Measurements from ENCODE around the gene ZNHIT3.

ZNHIT3 gene

DNA sequence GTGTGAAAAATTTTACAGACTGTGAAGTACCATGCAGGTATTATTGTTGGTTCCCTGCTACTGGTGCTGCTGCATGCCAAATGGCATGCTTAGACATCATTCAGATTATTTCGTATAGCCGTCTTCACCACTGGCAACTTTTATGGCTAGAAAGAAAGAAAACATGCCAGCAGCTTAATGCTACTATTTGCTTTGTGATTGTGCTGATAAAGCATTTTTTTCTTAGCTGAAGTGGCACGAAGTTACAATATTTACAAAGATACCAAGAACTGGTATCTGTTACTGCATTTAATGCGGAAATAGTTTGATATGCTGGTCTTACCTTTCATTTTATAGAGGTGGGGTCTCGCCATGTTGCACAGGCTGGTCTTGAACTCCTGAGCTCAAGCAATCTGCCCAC is 8.2 kb downstream of the ZNHIT3 start:
- Histone ChIP-seq H3K27me3 (ENCODE audit: control insufficient read depth, insufficient read depth, low read length) (no peaks in the 10 kb centered on the region), H3K9me3 (ENCODE audit: control insufficient read depth, low read length) (no peaks in the 10 kb centered on the region), H3K4me1 (ENCODE audit: control insufficient read depth, insufficient read depth, low read length) (peaks cover 3% of the 10 kb centered on the region), H3K36me3 (ENCODE audit: control insufficient read depth, insufficient read depth, low read length) (peaks cover 11% of the 10 kb centered on the region), H3K4me3 (ENCODE audit: low read length) (no peak overlapping the region), H3K9ac (ENCODE audit: low read length) (no peak overlapping the region)

DNA sequence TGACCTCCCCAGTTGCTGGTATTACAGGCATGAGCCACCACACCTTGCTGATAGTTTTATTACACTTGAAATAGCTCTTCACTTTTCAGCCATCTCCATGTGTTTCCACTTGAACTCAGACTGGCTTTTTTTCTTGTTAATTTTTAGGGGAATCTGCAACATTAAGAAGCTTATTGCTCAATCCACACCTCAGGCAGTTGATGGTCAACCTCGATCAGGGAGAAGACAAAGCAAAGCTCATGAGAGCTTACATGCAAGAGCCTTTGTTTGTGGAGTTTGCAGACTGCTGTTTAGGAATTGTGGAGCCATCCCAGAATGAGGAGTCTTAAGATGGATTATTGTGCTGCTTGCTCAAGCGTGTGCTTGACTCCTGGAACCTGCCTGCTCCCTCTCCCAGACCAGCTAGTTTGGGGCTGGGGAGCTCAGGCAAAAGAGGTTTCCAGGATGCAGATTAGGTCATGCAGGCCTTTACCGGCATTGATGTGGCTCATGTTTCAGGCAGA is 8.6 kb downstream of the ZNHIT3 start:
- Histone ChIP-seq H3K4me1 (ENCODE audit: control insufficient read depth, insufficient read depth, low read length) (peaks cover 3% of the 10 kb centered on the region), H3K9me3 (ENCODE audit: control insufficient read depth, low read length) (no peaks in the 10 kb centered on the region), H3K27me3 (ENCODE audit: control insufficient read depth, insufficient read depth, low read length) (no peaks in the 10 kb centered on the region), H3K9ac (ENCODE audit: low read length) (no peak overlapping the region), H3K36me3 (ENCODE audit: control insufficient read depth, insufficient read depth, low read length) (peaks cover 11% of the 10 kb centered on the region), H3K4me3 (ENCODE audit: low read length) (no peak overlapping the region)

GRCh38 chr17:36496018-36496789 is 9.7 kb downstream of the ZNHIT3 start:
- Histone ChIP-seq H3K9me3 (ENCODE audit: control insufficient read depth, low read length) (no peaks in the 10 kb centered on the region), H3K4me3 (ENCODE audit: low read length) (no peak overlapping the region), H3K27me3 (ENCODE audit: control insufficient read depth, insufficient read depth, low read length) (no peaks in the 10 kb centered on the region), H3K4me1 (ENCODE audit: control insufficient read depth, insufficient read depth, low read length) (peaks cover 3% of the 10 kb centered on the region), H3K36me3 (ENCODE audit: control insufficient read depth, insufficient read depth, low read length) (peaks cover 11% of the 10 kb centered on the region), H3K9ac (ENCODE audit: low read length) (no peak overlapping the region)

- H3K4me1 ChIP-seq (ENCODE audit: control insufficient read depth, insufficient read depth, low read length): peaks cover 3% of the 10 kb centered on the region
- H3K36me3 ChIP-seq (ENCODE audit: control insufficient read depth, insufficient read depth, low read length): peaks cover 13% of the 10 kb centered on the region
- H3K9ac ChIP-seq (ENCODE audit: low read length): no peak overlapping the region
- no peaks in the 10 kb centered on the region for H3K9me3 ChIP-seq (ENCODE audit: control insufficient read depth, low read length)
- H3K27me3 ChIP-seq (ENCODE audit: control insufficient read depth, insufficient read depth, low read length): no peaks in the 10 kb centered on the region
- H3K4me3 ChIP-seq (ENCODE audit: low read length): no peak overlapping the region
Measured at GRCh38 chr17:36498155-36498554, 11.7 kb downstream of the ZNHIT3 start.

DNA sequence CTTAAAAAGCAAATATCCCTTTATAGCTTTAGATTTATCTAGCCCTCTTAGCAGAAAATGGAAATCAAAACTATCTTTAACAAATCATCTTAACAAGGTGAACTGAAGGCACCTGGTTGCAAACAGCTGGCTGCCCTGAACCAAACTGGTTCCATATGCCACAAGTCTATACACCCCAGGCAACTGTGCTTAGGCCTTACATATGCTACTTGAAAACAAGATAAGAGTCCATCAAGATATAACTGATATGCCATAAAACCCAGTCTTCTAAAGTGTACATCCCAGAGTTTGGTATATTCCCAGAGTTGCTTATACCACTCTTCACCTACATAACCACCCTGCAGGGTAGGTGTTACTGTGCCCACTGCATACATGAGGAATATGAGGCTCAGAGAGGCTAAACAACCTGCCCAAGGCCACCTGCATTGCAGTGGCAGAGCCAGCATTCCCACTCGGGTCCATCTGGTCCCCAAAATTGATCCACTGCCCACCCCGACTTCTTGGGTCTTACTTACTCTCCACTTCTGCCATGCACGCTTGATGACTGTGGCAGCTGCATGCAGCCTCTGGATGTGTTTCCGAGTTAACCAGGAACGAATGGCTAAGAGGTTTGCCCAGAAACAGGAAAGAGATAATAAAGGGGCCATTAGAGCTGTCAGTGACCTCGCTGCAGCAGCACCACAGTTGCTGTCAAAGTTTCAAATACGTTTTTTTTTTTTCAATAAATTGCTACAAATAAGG is 12.2 kb downstream of the ZNHIT3 start:
- no peak overlapping the region for H3K4me3 ChIP-seq (ENCODE audit: low read length)
- no peaks in the 10 kb centered on the region for H3K27me3 ChIP-seq (ENCODE audit: control insufficient read depth, insufficient read depth, low read length)
- H3K36me3 ChIP-seq (ENCODE audit: control insufficient read depth, insufficient read depth, low read length): peaks cover 17% of the 10 kb centered on the region
- H3K9ac ChIP-seq (ENCODE audit: low read length): no peak overlapping the region
- H3K4me1 ChIP-seq (ENCODE audit: control insufficient read depth, insufficient read depth, low read length): peaks cover 3% of the 10 kb centered on the region
- no peaks in the 10 kb centered on the region for H3K9me3 ChIP-seq (ENCODE audit: control insufficient read depth, low read length)

DNA sequence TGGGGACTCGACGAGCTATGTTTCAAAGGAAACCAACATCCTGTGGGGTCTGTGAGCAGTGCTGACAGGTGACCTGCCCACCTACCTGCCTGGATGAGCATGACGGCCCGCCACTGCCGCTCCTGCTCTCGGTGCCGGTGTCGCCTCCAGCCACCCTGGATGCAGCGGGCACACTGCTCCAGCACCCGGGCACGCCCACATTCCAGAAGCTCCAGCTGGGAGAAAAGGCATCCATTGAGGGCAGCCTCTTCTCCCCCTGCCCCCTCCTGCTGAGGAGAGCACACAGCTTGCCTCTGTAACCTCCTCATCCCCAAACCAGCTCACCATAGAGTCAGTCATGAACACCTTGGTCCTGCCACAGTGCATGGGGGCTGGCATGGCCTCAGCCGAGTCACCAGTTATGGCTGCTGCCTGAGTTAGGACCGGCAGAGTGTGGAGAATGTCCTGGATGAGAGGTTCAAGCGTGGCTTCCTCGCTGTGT is 14.3 kb downstream of the ZNHIT3 start:
- Histone ChIP-seq H3K27me3 (ENCODE audit: control insufficient read depth, insufficient read depth, low read length) (no peaks in the 10 kb centered on the region), H3K9ac (ENCODE audit: low read length) (no peak overlapping the region), H3K36me3 (ENCODE audit: control insufficient read depth, insufficient read depth, low read length) (peaks cover 21% of the 10 kb centered on the region), H3K4me3 (ENCODE audit: low read length) (no peak overlapping the region), H3K9me3 (ENCODE audit: control insufficient read depth, low read length) (no peaks in the 10 kb centered on the region), H3K4me1 (ENCODE audit: control insufficient read depth, insufficient read depth, low read length) (no peaks in the 10 kb centered on the region)

DNA sequence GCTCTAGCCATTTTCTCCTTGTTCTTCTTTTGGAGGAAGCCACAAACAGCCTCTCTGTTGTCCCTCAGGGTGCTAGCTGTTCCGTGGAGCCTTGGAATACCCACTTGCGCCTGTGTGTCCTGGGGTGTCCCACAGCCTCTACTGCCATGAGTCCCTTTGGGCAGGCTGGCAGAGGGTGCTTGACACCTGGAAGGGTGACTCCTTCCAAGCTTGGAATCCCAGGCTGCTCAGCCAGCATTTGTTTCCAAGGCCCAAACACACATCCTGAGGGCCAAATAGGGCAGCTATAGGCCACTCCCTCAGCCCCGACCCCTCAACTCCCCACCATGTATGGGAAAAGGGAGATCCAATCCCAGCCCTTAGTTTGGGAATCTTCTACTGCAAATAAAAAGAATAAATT is 14.9 kb downstream of the ZNHIT3 start:
- Histone ChIP-seq H3K27me3 (ENCODE audit: control insufficient read depth, insufficient read depth, low read length) (no peaks in the 10 kb centered on the region), H3K4me1 (ENCODE audit: control insufficient read depth, insufficient read depth, low read length) (no peaks in the 10 kb centered on the region), H3K9ac (ENCODE audit: low read length) (no peak overlapping the region), H3K36me3 (ENCODE audit: control insufficient read depth, insufficient read depth, low read length) (peaks cover 21% of the 10 kb centered on the region), H3K4me3 (ENCODE audit: low read length) (no peak overlapping the region), H3K9me3 (ENCODE audit: control insufficient read depth, low read length) (no peaks in the 10 kb centered on the region)

GRCh38 chr17:36501963-36502362 is 15.5 kb downstream of the ZNHIT3 start:
- Histone ChIP-seq H3K27me3 (ENCODE audit: control insufficient read depth, insufficient read depth, low read length) (no peaks in the 10 kb centered on the region), H3K4me1 (ENCODE audit: control insufficient read depth, insufficient read depth, low read length) (no peaks in the 10 kb centered on the region), H3K9me3 (ENCODE audit: control insufficient read depth, low read length) (no peaks in the 10 kb centered on the region), H3K9ac (ENCODE audit: low read length) (no peak overlapping the region), H3K36me3 (ENCODE audit: control insufficient read depth, insufficient read depth, low read length) (peaks cover 21% of the 10 kb centered on the region), H3K4me3 (ENCODE audit: low read length) (no peak overlapping the region)

GRCh38 chr17:36503456-36504155 is 17.1 kb downstream of the ZNHIT3 start:
- H3K4me3 ChIP-seq (ENCODE audit: low read length): no peak overlapping the region
- H3K9me3 ChIP-seq (ENCODE audit: control insufficient read depth, low read length): no peaks in the 10 kb centered on the region
- H3K36me3 ChIP-seq (ENCODE audit: control insufficient read depth, insufficient read depth, low read length): peaks cover 16% of the 10 kb centered on the region
- H3K9ac ChIP-seq (ENCODE audit: low read length): no peak overlapping the region
- no peaks in the 10 kb centered on the region for H3K27me3 ChIP-seq (ENCODE audit: control insufficient read depth, insufficient read depth, low read length)
- H3K4me1 ChIP-seq (ENCODE audit: control insufficient read depth, insufficient read depth, low read length): no peaks in the 10 kb centered on the region

DNA sequence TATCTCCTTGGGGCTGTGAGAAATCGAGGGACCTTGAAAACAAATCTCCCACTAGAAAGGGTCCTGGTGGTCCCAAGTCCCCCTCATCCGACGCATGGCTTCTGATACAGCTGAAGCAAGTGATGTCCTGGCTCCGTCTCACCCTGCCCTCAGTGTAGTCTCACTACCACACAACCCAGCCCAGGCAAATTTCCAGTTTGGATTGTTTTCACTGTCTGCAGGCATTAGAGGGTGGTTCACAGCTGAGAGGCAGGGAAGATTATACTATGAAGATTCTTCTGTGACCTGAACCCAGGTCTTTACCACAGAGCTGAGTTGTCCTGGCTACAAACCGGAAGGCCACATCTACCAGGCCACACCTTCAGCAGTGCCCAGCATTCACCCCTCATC is 17.7 kb downstream of the ZNHIT3 start:
- no peak overlapping the region for H3K4me3 ChIP-seq (ENCODE audit: low read length)
- H3K27me3 ChIP-seq (ENCODE audit: control insufficient read depth, insufficient read depth, low read length): no peaks in the 10 kb centered on the region
- H3K9ac ChIP-seq (ENCODE audit: low read length): no peak overlapping the region
- no peaks in the 10 kb centered on the region for H3K9me3 ChIP-seq (ENCODE audit: control insufficient read depth, low read length)
- no peaks in the 10 kb centered on the region for H3K4me1 ChIP-seq (ENCODE audit: control insufficient read depth, insufficient read depth, low read length)
- H3K36me3 ChIP-seq (ENCODE audit: control insufficient read depth, insufficient read depth, low read length): peaks cover 20% of the 10 kb centered on the region

- no peaks in the 10 kb centered on the region for H3K9me3 ChIP-seq (ENCODE audit: control insufficient read depth, low read length)
- no peaks in the 10 kb centered on the region for H3K4me1 ChIP-seq (ENCODE audit: control insufficient read depth, insufficient read depth, low read length)
- H3K9ac ChIP-seq (ENCODE audit: low read length): no peak overlapping the region
- H3K27me3 ChIP-seq (ENCODE audit: control insufficient read depth, insufficient read depth, low read length): no peaks in the 10 kb centered on the region
- H3K4me3 ChIP-seq (ENCODE audit: low read length): no peak overlapping the region
- H3K36me3 ChIP-seq (ENCODE audit: control insufficient read depth, insufficient read depth, low read length): peaks cover 20% of the 10 kb centered on the region
Measured at GRCh38 chr17:36505171-36505570, 18.7 kb downstream of the ZNHIT3 start.
